ENCODE measurements around the gene CRMP1. TPM values are rescaled to one million over a fixed set of nuclear protein-coding genes. Genes with fewer than 3 reads are reported as not detected.

CRMP1 gene
- total RNA-seq, 4 donors from 2014 or later, result 0.21 to 0.59 (median 0.30) TPM; not detected in 1

DNA sequence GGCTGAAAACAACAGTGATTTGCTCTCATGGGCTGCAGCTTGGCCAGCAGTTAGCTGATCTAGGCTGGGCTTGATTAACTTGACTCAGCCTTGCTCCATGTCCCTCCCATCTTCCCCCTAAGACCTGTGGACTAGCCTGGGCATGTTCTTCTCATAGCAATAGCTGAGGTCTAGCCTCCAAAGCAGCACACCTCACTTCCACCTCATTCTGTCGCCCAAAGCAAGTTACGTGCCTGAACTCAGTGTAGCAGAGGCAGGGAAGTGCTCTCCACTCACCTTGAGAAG, 119.7 kb downstream of the CRMP1 start:
- Histone ChIP-seq H3K4me1 (no peaks in the 10 kb centered on the region), H3K27ac (no peak overlapping the region), H3K27me3 (no peaks in the 10 kb centered on the region), H3K9me3 (peaks cover 0 to 26% (median 7%) of the 10 kb centered on the region in 4 donors), H3K4me3 (no peak overlapping the region), H3K36me3 (peaks cover 0 to 88% (median 0%) of the 10 kb centered on the region in 3 donors)
- TF ChIP-seq POLR2A (IDR thresholded peaks at IDR 0.05), result no peak
- TF ChIP-seq CTCF (IDR thresholded peaks at IDR 0.05), result no peak
- TF ChIP-seq EP300 (IDR thresholded peaks at IDR 0.05), result no peak
- no peak for DNase-seq (ENCODE audit: low spot score in 2 of 2)
- WGBS, 2 donors, result 90 to 100% methylated on average over 2 of the region's 2 CpGs

- no peak overlapping the region for H3K4me3 ChIP-seq
- no peak overlapping the region for H3K27ac ChIP-seq
- H3K36me3 ChIP-seq, result peaks cover 0 to 92% (median 0%) of the 10 kb centered on the region in 3 donors
- H3K27me3 ChIP-seq, result no peaks in the 10 kb centered on the region
- TF ChIP-seq POLR2A (IDR thresholded peaks at IDR 0.05), result no peak
- TF ChIP-seq CTCF (IDR thresholded peaks at IDR 0.05), result no peak
- TF ChIP-seq EP300 (IDR thresholded peaks at IDR 0.05), result no peak
- H3K4me1 ChIP-seq, result no peaks in the 10 kb centered on the region
- no peak for DNase-seq (ENCODE audit: low spot score in 2 of 2)
- H3K9me3 ChIP-seq, result peaks cover 0 to 26% (median 7%) of the 10 kb centered on the region in 4 donors
- 79 to 89% methylated on average over 9 of the region's 9 CpGs for WGBS, 2 donors
Measured at GRCh38 chr4:5772528-5773270, 120.2 kb downstream of the CRMP1 start.

Small RNAs within 50 kb of the gene (small RNA-seq; reads per million reads assigned to genes)
- not detected for gene MIR378D1

Other genes starting within 250 kb of the CRMP1 start
- gene EVC2, start 184.5 kb downstream of the CRMP1 start, total RNA-seq, result 10 to 100 TPM; 26.7 to 37.3 (median 29.0) TPM
- 100 to 1,000 TPM in 2 of 4 donors, 10 to 100 TPM in 2; 89.8 to 134 (median 99.6) TPM for gene EVC, start 181.9 kb downstream of the CRMP1 start, total RNA-seq
- gene C4orf50, start 125.3 kb upstream of the CRMP1 start, total RNA-seq, result under 1 TPM in 2 of 4 donors, not detected in 2; 0.21 to 0.30 TPM